Breast epithelium (tissue), 4 donors: ENCODE measurements around the gene MPO. TPM values are rescaled to one million over a fixed set of nuclear protein-coding genes. Genes with fewer than 3 reads are reported as not detected.

Source experiments
- DNase-seq, 2 donors: peaks; one replicate each; pipeline ENCODE4 v3.0.0-alpha.2; 2019; ENCODE audit warnings: low spot score in 2 of 2
- H3K27ac ChIP-seq, 2 donors: fragments of 200-600 bp; sonication (generic) in 1 of 2; one replicate each; pipeline ENCODE4 v1.5.1; 2016 to 2019; ENCODE audit warnings: mild to moderate bottlenecking in 1 of 2
- H3K27me3 ChIP-seq, 2 donors: fragments of 200-600 bp; sonication (generic) in 1 of 2; one replicate each; pipeline versions ENCODE4 v1.5.1 to v1.6.0; 2017 to 2019; ENCODE audit warnings: control low read depth in 1 of 2, mild to moderate bottlenecking in 1 of 2
- H3K36me3 ChIP-seq: fragments of 200-600 bp; one replicate; pipeline ENCODE4 v1.5.1; 2019
- H3K4me1 ChIP-seq, 2 donors: fragments of 200-600 bp; sonication (generic); one replicate each; pipeline ENCODE4 v1.5.1; 2016 to 2019; ENCODE audit warnings: control low read depth in 1 of 2
- H3K4me3 ChIP-seq, 3 donors: fragments of 200-600 bp; sonication (generic); 1 replicate in 2 of 3; 2 replicates in 1 of 3; pipeline ENCODE4 v1.5.1; 2016 to 2019; ENCODE audit warnings: mild to moderate bottlenecking in 3 of 3, moderate library complexity in 2 of 3
- H3K9me3 ChIP-seq, 2 donors: fragments of 200-600 bp; sonication (generic) in 1 of 2; one replicate each; pipeline ENCODE4 v1.5.1; 2016 to 2019; ENCODE audit warnings: control low read depth in 1 of 2
- CTCF ChIP-seq, 3 donors: fragments of 450-650 bp; IDR thresholded peaks; one replicate each; pipeline ENCODE4 v1.5.1; 2016 to 2017; ENCODE audit warnings: antibody characterized with exemption in 3 of 3, mild to moderate bottlenecking in 3 of 3, moderate library complexity in 3 of 3
- POLR2A ChIP-seq: fragments of 450-650 bp; IDR thresholded peaks from one replicate; pipeline ENCODE4 v1.6.1; 2016; ENCODE audit warnings: antibody characterized with exemption, mild to moderate bottlenecking, moderate library complexity
- POLR2AphosphoS5 ChIP-seq, 3 donors: sonication (generic); formaldehyde crosslinking; IDR thresholded peaks; one replicate each; pipeline ENCODE4 v1.6.1; 2017; ENCODE audit warnings: antibody characterized with exemption in 3 of 3
- intact Hi-C: fragments of 100-400 bp; cut with DNase I; formaldehyde crosslinking; loops from one replicate; pipeline ENCODE4 v1.15.1; 2023; ENCODE audit warnings: low total_unique reads
- total RNA-seq, 3 donors: library from RNA; depleted of rRNA; stranded (reverse); fragments of >200 nt; gene quantifications; one replicate each; pipeline ENCODE4 v1.1.0, GENCODE V29; 2016

MPO gene
- total RNA-seq, 3 donors from 2014 or later: 0.16 TPM; not detected in 2

- H3K36me3 ChIP-seq: no peaks in the 10 kb centered on the region
- no peaks in the 10 kb centered on the region for H3K9me3 ChIP-seq
- no peak overlapping the region for H3K27ac ChIP-seq
- no peak for DNase-seq
- H3K27me3 ChIP-seq: peaks cover 0 to 6% of the 10 kb centered on the region in 2 donors
- no peaks in the 10 kb centered on the region for H3K4me1 ChIP-seq
- intact Hi-C loops: no loop called here
- TF ChIP-seq CTCF (IDR thresholded peaks at IDR 0.05): no peak
- no peak for TF ChIP-seq POLR2AphosphoS5 (IDR thresholded peaks at IDR 0.05)
- TF ChIP-seq POLR2A: no peak
- no peak overlapping the region for H3K4me3 ChIP-seq
Measured at GRCh38 chr17:58242171-58242784, 38.5 kb downstream of the MPO start.

- TF ChIP-seq CTCF (IDR thresholded peaks at IDR 0.05) (no peak), POLR2AphosphoS5 (IDR thresholded peaks at IDR 0.05) (no peak), POLR2A (no peak)
- DNase-seq: no peak
- H3K27me3 ChIP-seq: peaks cover 0 to 6% of the 10 kb centered on the region in 2 donors
- H3K4me3 ChIP-seq: no peak overlapping the region
- no peaks in the 10 kb centered on the region for H3K9me3 ChIP-seq
- no peak overlapping the region for H3K27ac ChIP-seq
- no peaks in the 10 kb centered on the region for H3K36me3 ChIP-seq
- no peaks in the 10 kb centered on the region for H3K4me1 ChIP-seq
- intact Hi-C loops: no loop called here
Measured at GRCh38 chr17:58239987-58240386, 40.7 kb downstream of the MPO start.

GRCh38 chr17:58238147-58238634 lies 42.5 kb downstream of the MPO start, which contains the start of gene LPO:
Gene LPO, plus strand, starts transcription at chr17:58238584. Its CDS starts 4,396 bp downstream, at chr17:58242980.
- Histone ChIP-seq H3K27me3 (peaks cover 0 to 6% of the 10 kb centered on the region in 2 donors), H3K4me1 (no peaks in the 10 kb centered on the region), H3K27ac (no peak within 1 kb of the TSS), H3K4me3 (no peak within 1 kb of the TSS), H3K9me3 (no peaks in the 10 kb centered on the region), H3K36me3 (no peaks in the 10 kb centered on the region)
- TF ChIP-seq POLR2A: no peak
- DNase-seq: no peak
- intact Hi-C loops: no loop called here

GRCh38 chr17:58236394-58236793 lies 44.3 kb downstream of the MPO start:
- H3K4me1 ChIP-seq: no peaks in the 10 kb centered on the region
- no peak for DNase-seq
- intact Hi-C loops: no loop called here
- no peaks in the 10 kb centered on the region for H3K36me3 ChIP-seq
- peaks cover 0 to 4% of the 10 kb centered on the region in 2 donors for H3K27me3 ChIP-seq
- H3K27ac ChIP-seq: no peak overlapping the region
- H3K4me3 ChIP-seq: no peak overlapping the region
- no peaks in the 10 kb centered on the region for H3K9me3 ChIP-seq
- TF ChIP-seq CTCF (IDR thresholded peaks at IDR 0.05) (no peak), POLR2AphosphoS5 (IDR thresholded peaks at IDR 0.05) (no peak), POLR2A (no peak)

GRCh38 chr17:58235821-58236220 lies 44.9 kb downstream of the MPO start:
- Histone ChIP-seq H3K36me3 (no peaks in the 10 kb centered on the region), H3K4me3 (no peak overlapping the region), H3K27me3 (no peaks in the 10 kb centered on the region), H3K9me3 (no peaks in the 10 kb centered on the region), H3K27ac (no peak overlapping the region), H3K4me1 (no peaks in the 10 kb centered on the region)
- no peak for DNase-seq
- intact Hi-C loops: no loop called here
- TF ChIP-seq CTCF (IDR thresholded peaks at IDR 0.05): no peak
- TF ChIP-seq POLR2A: no peak
- TF ChIP-seq POLR2AphosphoS5 (IDR thresholded peaks at IDR 0.05): no peak
